Body of pancreas (tissue), 4 donors: Measurements from ENCODE around the gene ASTN2. TPM values are rescaled to one million over a fixed set of nuclear protein-coding genes. Genes with fewer than 3 reads are reported as not detected.
A peak's percentile ranks its signal among the peaks of the same experiment; 100 is the strongest.

Source experiments
- ATAC-seq: fragments of 150-250 bp; one replicate; pipeline ENCODE4 v1.9.1; 2016
- DNase-seq, 4 donors: peaks; one replicate each; pipeline ENCODE4 v3.0.0-alpha.2; 2019
- H3K27ac ChIP-seq, 4 donors: fragments of 200-600 bp; sonication (generic); 1 replicate in 3 of 4; 2 replicates in 1 of 4; pipeline versions ENCODE4 v1.5.1 to v1.6.1; 2016 to 2019; ENCODE audit warnings: mild to moderate bottlenecking in 1 of 4, mixed read lengths in 1 of 4, moderate library complexity in 1 of 4
- H3K27me3 ChIP-seq, 2 donors: fragments of 200-600 bp; sonication (generic); one replicate each; pipeline ENCODE4 v1.6.0; 2016; ENCODE audit warnings: mild to moderate bottlenecking in 1 of 2
- H3K36me3 ChIP-seq, 2 donors: fragments of 200-600 bp; sonication (generic); replicated peaks in 1 of 2; 2 replicates each; pipeline ENCODE4 v1.5.1; 2016; ENCODE audit warnings: low read depth in 2 of 2; ENCODE audit not compliant: insufficient read depth in 1 of 2
- H3K4me1 ChIP-seq: fragments of 200-600 bp; sonication (generic); one replicate; pipeline ENCODE4 v1.6.0; 2016
- H3K4me3 ChIP-seq, 2 donors: fragments of 200-600 bp; sonication (generic); 1 replicate in 1 of 2; 2 replicates in 1 of 2; pipeline ENCODE4 v1.5.1; 2016 to 2019
- H3K9me3 ChIP-seq, 3 donors: fragments of 200-600 bp; sonication (generic); 1 replicate in 2 of 3; 2 replicates in 1 of 3; pipeline ENCODE4 v1.5.1; 2016
- POLR2A ChIP-seq, 3 donors: fragments of 450-650 bp; IDR thresholded peaks; one replicate each; pipeline ENCODE4 v1.6.1; 2016; ENCODE audit warnings: antibody characterized with exemption in 3 of 3, mild to moderate bottlenecking in 2 of 3
- WGBS, 2 donors: methylation state at CpG; one replicate each; pipeline ENCODE4 v1.1.5; 2017; 5-methylcytosine and 5-hydroxymethylcytosine counted together
- intact Hi-C: fragments of 100-400 bp; cut with DNase I; formaldehyde crosslinking; loops from one replicate; pipeline ENCODE4 v1.15.1; 2023
- total RNA-seq, 2 donors: library from RNA; depleted of rRNA; stranded (reverse); fragments of >200 nt; gene quantifications; one replicate each; pipeline ENCODE4 v1.1.0, GENCODE V29; 2016
- TF ChIP-seq, protein P1 (sequence below), 7 experiments: fragments of 450-650 bp in 4 of 7; fragments of 200-600 bp in 3 of 7; sonication (generic) in 3 of 7; IDR thresholded peaks; one replicate each; pipeline ENCODE4 v1.5.1; 2016 to 2019; ENCODE audit warnings: antibody characterized with exemption in 7 of 7

Gene ASTN2
- total RNA-seq, 2 donors from 2014 or later: 8.2 to 9.6 TPM

DNA sequence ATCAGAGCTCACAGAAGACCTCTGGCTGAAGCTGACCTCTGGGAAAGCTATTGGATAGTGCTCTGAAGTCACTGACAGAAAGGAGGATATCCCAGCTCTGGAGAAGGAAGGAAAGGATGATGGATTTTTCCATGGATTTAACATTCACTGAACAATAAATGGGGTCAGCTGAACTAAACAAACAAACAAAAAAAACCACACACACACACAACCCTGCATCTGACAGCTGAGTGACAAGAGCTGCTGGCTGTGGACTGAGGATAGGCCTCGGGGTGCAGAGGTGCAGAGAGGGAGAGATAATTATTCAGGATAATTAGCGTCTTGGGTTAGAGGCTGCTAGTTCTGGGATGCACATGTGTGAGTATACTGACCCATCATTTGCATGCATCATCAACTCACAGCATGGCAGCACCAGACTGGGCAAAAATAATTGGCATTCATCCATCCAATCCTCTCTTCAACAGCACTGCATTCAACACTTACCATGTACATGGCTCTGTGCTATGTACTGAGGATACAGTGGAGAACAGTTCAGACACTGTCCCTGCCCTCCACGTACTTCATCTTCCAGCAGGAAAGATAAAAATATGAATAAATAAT lies 859.2 kb downstream of the ASTN2 start:
- no peak overlapping the region for H3K4me3 ChIP-seq
- 78 to 83% methylated on average over 3 of the region's 3 CpGs for WGBS, 2 donors
- no peaks in the 10 kb centered on the region for H3K27me3 ChIP-seq

DNA sequence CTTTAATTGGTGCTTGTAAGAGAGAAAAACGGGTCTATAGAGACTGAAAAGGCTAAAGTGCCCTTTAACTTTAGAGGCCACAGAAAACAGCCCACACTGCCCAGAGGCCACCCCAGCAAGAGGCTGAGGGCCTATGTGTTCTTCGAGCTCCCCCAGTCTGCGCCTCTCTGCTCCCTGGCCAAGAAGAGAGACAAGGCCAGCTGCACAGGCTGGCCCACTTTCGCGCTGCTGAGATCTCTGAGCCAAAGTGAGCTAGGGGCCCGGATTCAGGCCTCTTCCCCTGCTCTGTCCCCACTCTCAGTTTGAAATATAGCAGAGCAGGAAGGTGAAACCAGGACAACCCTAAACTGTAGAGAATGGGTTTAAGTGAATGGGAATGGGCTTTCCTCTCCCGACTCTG lies 859.7 kb downstream of the ASTN2 start:
- H3K27ac ChIP-seq: no peak overlapping the region
- ATAC-seq: no peak
- intact Hi-C loops: no loop called here
- no peaks in the 10 kb centered on the region for H3K27me3 ChIP-seq
- no peaks in the 10 kb centered on the region for H3K36me3 ChIP-seq
- no peak for TF ChIP-seq POLR2A (IDR thresholded peaks at IDR 0.05)
- TF ChIP-seq, protein P1, sequence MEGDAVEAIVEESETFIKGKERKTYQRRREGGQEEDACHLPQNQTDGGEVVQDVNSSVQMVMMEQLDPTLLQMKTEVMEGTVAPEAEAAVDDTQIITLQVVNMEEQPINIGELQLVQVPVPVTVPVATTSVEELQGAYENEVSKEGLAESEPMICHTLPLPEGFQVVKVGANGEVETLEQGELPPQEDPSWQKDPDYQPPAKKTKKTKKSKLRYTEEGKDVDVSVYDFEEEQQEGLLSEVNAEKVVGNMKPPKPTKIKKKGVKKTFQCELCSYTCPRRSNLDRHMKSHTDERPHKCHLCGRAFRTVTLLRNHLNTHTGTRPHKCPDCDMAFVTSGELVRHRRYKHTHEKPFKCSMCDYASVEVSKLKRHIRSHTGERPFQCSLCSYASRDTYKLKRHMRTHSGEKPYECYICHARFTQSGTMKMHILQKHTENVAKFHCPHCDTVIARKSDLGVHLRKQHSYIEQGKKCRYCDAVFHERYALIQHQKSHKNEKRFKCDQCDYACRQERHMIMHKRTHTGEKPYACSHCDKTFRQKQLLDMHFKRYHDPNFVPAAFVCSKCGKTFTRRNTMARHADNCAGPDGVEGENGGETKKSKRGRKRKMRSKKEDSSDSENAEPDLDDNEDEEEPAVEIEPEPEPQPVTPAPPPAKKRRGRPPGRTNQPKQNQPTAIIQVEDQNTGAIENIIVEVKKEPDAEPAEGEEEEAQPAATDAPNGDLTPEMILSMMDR (IDR thresholded peaks at IDR 0.05): no peak
- 69 to 85% methylated on average over 6 to 7 of the region's 7 CpGs for WGBS, 2 donors
- no peaks in the 10 kb centered on the region for H3K9me3 ChIP-seq
- DNase-seq: no peak
- peaks cover 15% of the 10 kb centered on the region for H3K4me1 ChIP-seq
- no peak overlapping the region for H3K4me3 ChIP-seq

More for the DNA sequence above, 859.2 kb downstream of the ASTN2 start:
- H3K9me3 ChIP-seq: no peaks in the 10 kb centered on the region
- H3K4me1 ChIP-seq: peaks cover 10% of the 10 kb centered on the region
- ATAC-seq: no peak
- no peak overlapping the region for H3K27ac ChIP-seq
- TF ChIP-seq, protein P1 (IDR thresholded peaks at IDR 0.05): no peak
- TF ChIP-seq POLR2A (IDR thresholded peaks at IDR 0.05): no peak
- DNase-seq: no peak
- intact Hi-C loops: no loop called here
- H3K36me3 ChIP-seq: no peaks in the 10 kb centered on the region

DNA sequence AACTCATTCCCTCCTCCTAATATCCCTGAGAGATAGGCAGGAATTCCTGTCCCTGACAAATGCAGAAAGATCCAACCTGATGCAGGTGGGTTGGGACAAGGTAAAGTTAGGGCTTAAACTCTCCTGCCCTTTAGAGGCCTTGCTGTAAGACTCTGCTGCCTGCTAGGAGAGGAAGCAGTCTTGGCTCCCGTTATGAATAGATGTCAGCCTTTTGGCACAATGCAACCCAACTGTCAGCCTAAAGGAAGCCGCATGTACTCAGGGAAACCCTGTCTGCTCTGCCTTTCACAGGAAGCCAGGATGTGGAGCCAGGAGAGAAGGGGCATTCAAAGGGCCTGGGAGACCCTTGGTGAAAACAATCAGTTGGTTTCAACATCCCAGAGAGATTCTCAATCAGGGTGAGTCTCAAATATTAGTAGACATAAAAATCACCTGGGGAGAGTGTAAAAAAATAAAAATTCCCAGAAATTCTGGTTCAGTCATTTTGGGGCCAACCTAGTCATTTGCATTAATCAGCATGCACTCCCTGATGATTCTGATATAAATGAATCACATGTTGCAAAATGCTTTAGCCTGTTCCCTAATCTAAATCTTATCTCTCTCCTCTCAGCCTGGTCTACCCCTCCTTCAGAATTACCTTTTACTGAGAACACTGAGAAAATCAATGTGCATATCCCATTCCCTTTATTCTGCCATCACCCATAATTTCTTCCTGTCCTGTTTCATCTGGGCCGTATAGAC lies 864.0 kb downstream of the ASTN2 start:
- ATAC-seq (no peak), DNase-seq (no peak)
- no peak for TF ChIP-seq POLR2A (IDR thresholded peaks at IDR 0.05)
- Histone ChIP-seq H3K27ac (no peak overlapping the region), H3K9me3 (no peaks in the 10 kb centered on the region), H3K36me3 (no peaks in the 10 kb centered on the region), H3K4me3 (no peak overlapping the region), H3K4me1 (peaks cover 42% of the 10 kb centered on the region), H3K27me3 (no peaks in the 10 kb centered on the region)
- 27 to 49% methylated on average over 3 of the region's 3 CpGs for WGBS, 2 donors
- intact Hi-C loops: no loop called here

DNA sequence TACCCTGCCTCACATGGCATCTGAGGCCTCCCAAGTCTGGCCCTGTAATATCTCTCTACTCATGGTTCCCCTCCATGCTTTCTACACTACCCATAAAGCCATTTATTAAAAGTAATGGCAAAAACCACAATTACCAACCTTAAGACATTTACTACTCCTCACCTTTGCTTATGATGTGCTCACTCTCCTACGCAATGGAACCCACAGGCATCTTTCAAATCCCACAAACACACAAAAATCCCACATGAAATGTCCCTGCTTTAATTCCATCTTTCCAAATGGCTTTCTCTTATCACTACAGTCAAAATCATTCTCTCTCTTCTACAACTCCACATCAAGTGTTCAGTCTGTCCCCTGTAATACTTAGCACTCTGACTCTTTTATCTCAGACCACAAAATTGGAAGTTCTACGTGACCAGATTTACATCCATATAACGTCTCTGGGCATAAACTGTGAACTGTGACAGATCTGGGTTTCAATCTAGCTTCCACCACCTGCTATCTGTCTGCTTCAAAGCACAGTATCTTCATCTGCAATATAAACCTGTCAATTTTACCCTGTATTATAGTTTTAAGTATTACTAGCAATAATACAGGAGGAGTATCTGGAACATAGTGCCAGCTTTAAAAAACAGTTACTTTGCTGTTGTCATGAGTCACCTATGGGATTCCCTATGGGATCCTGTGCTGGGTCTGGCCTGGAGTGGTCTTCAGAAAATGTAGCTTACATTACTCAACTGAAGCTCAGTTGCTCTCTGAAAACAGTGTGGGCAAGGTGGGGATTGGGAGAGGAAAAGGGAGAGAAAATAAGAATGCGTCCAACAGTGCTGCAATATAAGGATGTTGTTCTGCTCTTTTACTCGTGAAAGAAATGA lies 864.8 kb downstream of the ASTN2 start:
- no peak for DNase-seq
- Histone ChIP-seq H3K36me3 (no peaks in the 10 kb centered on the region), H3K9me3 (no peaks in the 10 kb centered on the region), H3K27me3 (no peaks in the 10 kb centered on the region), H3K4me1 (peaks cover 42% of the 10 kb centered on the region), H3K4me3 (no peak overlapping the region), H3K27ac (no peak overlapping the region)
- intact Hi-C loops: no loop called here
- WGBS, 2 donors: 67 to 85% methylated on average over 5 of the region's 5 CpGs
- no peak for ATAC-seq
- no peak for TF ChIP-seq POLR2A (IDR thresholded peaks at IDR 0.05)
- TF ChIP-seq, protein P1 (IDR thresholded peaks at IDR 0.05): no peak

DNA sequence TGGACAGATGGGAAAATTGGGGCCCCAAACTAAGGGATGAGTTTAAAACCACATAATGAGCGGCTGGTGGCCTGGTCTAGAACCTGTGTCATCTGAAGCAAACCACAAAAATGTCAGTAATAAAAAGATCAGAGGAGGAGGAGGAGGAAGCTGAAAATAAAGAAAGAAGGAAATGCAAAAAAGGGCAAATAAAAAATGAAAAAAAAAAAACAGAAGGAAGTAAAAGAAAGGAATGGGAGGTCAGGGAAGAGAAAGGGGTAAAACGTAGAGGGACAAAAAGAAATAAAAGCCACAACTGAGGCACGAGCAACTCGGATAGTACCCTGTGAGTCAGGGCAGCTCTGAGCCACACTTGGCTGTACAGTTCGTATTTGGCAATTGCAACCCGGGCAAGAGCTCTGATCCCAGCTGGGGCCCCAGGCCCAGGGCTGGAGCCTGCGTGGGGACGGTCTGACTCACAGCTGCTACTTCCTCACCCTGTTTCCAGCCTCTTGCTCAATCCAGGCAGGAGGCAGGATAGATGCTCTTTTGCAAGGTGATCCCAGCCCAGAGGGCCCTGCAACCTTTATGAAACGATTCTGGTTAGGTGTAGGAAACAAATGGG lies 865.7 kb downstream of the ASTN2 start:
- 61 to 86% methylated on average over 9 of the region's 9 CpGs for WGBS, 2 donors
- peak; percentile 56 for ATAC-seq
- Histone ChIP-seq H3K9me3 (no peaks in the 10 kb centered on the region), H3K4me3 (no peak overlapping the region), H3K36me3 (no peaks in the 10 kb centered on the region), H3K27ac (no peak overlapping the region), H3K4me1 (peaks cover 42% of the 10 kb centered on the region), H3K27me3 (no peaks in the 10 kb centered on the region)
- intact Hi-C loops: no loop called here
- DNase-seq: peak; percentile 41 to 65 (median 53)
- TF ChIP-seq, protein P1 (IDR thresholded peaks at IDR 0.05): no peak
